HG03196 (cell line): ENCODE results near the gene RINT1.
A peak's percentile ranks its signal among the peaks of the same experiment; 100 is the strongest.

Source experiments
- ATAC-seq: cut with Tn5 transposase; IDR thresholded peaks from one replicate; pipeline ENCODE4 v1.9.1; 2021; ENCODE audit not compliant: unreplicated experiment

RINT1 gene

DNA sequence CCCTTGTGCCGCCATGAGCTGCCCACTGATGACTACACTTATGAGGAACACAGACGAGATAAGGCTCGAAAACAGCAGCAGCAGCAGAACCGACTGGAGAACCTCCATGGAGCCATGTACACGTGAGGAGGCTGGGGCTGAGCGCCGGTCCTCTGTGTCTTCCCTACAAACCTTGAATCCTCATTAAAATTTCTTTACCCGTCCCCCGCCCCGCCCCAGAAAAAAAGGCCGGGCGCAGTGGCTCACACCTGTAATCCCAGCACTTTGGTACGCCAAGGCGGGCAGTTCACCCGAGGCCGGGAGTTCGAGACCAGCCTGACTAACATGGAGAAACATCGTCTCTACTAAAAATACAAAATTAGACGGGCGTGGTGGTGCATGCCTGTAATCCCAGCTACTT is 1.5 kb upstream of the RINT1 start:
- no peak for ATAC-seq

DNA sequence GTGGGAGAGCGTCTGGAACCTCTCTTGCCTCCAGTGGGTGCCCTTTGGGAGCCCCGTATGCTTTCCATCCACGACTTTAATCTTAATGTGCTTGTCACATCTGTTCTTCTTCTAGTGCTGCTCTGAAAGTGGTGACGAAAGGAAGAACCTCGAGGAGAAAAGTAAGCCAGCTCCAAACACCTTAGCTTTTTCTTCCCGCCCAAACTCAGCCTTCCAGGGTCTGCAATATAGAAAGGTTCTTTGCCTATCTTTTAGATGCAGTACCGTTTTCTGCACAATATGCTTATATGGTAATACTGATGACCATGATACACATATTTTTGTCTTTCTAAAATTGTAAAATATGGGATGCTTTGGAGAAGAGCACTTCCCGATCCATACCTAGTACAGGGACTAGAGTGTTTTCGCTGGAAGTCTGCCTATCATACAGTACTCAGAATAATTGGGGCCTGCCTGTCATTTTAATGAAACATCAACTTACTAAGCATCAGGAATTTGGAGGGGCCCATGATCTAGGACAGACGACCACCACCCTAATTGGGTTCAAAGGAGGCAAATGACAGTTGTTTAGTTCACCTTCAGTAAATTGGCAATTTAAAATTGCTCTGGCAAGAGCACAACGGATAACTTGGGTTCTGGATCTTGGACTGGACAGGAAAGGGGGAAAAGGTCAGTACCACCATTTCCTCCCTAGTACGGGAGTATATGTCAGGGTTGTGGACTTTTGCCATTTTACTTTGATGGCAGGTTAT is 884 bp downstream of the RINT1 start:
- ATAC-seq: no peak

DNA sequence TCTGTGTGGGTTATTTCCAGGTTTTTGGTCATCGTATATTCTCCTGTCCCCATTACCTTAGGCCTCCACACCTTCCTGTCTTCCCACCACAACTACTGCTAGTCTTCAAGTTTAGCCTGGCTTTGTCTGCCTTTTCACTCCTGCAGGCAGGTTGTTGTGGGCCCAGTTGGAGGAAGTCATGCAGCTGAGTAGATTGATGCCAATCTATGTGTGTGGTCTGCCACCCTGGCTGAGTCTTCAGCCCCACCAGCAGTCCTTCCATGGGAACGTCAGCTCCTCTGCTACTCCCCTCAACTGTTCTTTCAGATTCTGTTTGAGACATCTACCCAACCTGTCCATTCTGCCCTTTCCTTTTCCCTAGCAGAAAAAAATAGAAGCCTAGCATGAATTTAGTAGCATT is 6.3 kb downstream of the RINT1 start:
- no peak for ATAC-seq

DNA sequence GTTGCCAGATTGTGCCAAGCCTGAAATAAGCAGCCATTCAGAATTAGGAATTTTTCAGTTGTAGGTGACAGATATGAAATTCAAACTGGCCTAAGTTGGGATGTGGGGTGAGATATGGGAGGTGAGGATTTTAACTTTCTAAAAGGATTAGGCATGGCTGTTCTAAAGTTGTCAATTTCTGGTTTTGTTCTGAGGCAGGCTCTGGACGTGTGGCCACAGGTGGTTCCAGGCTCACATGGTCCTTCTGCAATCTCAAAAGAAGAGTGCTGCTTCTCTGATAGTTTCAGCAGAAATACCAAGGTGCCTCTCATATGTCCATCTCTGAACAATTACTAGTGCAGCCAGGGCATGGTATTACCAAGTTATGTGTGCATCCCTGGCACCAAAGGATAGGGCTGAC is 27.9 kb downstream of the RINT1 start:
- ATAC-seq: no peak

DNA sequence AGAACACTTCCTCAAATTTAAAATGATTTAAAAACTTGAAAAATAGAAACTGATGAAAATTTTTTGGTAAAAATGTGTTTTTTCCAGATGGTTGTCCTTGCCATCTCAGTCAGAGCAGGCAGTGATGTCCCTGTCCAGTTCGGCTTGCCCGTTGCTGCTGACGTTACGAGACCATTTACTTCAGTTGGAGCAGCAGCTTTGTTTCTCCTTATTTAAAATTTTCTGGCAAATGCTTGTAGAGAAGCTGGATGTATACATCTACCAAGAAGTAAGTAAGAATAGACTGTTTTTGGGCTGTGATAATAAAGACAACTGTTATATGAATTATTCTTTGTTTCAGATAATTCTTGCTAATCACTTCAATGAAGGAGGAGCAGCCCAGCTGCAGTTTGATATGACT is 33.2 kb downstream of the RINT1 start:
- no peak for ATAC-seq

DNA sequence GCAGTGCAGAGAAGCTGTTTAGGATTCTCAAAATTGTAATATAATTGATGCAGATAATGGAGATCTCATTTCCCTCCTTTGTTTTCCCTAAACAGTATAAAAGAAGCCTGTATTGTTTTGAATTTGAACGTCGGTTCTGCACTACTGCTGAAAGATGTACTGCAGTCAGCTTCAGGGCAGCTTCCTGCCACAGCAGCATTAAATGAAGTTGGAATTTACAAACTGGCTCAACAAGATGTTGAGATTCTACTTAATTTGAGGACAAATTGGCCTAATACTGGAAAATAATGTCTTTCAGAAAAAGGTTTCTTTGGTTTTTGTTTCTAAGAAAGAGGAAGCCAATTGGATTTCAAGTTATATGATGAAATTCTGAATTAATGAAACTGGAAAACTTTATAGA is 35.0 kb downstream of the RINT1 start:
- no peak for ATAC-seq

DNA sequence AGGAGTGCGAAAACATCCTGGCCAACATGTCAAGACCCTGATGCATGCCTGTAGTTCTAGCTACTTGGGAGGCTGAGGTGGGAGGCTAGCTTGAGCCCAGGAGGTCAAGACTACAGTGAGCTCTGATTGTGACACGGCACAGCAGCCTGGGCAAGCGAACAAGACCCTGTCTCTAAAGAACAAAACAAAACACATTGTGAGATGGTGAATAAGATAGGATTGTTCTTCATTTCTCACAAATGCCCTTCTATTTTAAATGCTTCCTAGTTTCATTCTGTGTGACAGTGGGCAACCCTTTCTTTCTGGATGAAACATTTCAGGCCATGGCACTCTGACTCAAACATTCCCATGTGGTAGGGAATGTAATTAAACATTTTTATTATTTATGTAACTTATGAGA is 35.8 kb downstream of the RINT1 start:
- no peak for ATAC-seq

DNA sequence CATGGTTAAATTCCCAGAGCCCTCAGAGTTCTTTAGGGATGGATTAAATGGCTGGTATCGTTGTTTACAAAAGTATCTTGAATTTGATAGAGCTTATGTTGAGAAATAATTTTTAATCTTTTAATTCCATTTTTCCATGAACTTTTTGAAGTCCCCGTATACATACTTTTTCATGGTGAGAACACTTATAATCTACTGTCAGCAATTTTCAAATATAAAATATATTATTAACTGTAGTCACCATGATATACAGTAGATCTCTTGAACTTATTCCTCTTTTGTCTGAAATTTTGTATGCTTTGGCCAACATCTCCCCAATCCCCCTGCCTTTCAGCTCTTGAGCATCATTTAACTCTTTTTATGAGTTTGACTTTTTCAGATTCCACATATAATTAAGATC is 39.9 kb downstream of the RINT1 start:
- ATAC-seq: no peak

DNA sequence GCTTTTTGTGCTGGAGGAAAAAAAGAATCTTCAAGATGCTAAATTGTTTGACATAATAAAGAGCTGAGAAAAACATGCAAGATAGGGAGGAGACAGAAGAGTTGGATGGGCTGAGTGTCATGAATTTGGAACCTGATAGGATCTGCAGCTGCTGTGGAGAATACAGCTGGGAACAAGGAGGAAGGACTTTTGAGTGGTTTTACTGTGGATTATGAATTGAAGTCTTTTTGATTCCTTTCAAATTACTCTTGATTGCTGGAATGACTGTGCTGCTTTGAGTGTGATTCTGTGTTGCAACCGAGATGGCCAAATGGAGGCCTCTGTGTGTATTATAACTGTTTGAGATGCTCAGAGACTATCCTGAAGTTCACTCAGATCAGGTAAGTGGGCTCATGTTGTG is 45.2 kb downstream of the RINT1 start:
- no peak for ATAC-seq

DNA sequence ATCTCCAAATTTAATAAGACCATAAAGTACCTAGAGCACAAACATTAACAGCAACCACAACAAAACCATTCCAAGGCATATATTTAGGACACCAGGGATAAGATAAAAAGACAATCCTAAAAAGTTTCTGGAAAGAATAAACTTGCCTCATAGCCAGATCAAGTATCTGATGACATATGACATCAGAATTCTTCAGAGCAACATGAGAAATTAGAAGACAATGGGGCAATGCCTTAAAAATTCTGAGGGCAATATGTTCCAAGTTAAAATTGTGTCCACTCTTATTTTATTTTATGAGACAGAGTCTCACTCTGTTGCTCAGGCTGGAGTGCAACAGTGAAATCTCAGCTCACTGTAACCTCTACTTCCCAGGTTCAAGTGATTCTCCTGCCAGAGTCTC is 46.5 kb downstream of the RINT1 start:
- no peak for ATAC-seq

DNA sequence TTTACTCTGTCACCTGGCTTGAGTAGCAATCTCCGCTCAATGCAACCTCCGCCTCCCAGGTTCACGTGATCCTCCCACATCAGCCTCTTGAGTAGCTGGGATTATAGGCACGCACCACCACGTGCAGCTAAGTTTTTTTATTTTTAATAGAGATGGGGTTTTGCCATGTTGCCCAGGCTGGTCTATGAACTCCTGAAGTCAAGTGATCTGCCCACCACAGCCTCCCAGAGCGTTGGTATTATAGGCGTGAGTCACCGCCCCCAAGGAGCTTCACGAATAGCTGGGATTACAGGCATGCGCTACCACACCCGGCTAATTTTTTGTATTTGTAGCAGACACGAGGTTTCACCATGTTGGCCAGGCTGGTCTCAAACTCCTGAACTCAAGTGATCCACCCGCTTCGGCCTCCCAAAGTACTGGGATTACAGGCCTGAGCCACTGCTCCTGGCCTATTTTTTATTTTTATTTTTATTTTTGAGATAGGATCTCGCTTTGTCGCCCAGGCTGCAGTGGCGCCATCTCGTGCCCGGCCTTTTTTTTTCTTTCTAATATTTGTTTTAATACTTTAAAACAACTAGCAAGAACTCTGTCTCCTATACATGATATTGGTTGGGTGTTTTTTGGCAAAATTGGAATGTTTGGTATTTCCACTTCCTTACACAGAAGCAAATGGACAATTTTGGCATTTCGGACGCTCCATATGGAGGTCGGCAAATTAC is 48.2 kb downstream of the RINT1 start:
- ATAC-seq: no peak

DNA sequence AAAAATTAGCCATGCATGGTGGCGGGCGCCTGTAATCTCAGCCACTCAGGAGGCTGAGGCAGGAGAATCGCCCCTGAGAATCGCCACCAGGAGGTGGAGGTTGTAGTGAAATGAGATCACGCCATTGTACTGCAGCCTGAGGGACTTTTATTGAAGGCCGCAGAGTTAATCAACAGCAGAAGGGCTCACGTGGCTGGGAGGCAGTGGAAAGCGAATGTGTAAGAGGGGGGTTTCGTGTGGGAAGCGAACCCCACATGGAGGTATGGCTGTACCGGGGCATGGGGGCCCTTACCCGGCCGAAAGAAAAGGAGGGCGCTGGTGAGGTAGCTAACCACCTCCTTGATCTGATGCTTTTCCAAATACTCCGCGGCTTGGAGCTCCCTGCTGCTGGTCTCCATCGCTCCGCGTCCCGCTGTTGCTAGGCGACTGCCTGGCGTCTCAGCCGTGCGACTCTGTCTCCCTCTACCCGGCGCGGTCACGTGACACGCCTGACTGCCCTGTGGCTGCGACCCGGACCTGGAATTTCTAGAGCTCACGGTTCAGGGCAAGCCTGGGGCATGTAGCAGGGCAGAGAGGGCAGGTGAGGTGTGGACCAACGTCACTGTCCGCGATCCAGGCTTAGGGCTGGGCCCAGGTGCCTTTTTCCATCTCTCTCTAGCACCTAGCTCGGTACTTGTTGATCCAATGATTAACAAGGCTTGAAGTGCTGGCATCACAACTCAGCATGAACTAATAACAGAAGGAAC is 49.2 kb downstream of the RINT1 start, which contains the start of gene EFCAB10:
Gene EFCAB10, minus strand, starts transcription at position 428 of the 746 bp plus-strand sequence. Its CDS starts 30 bp downstream, at position 398.
- peak; percentile 69 for ATAC-seq

DNA sequence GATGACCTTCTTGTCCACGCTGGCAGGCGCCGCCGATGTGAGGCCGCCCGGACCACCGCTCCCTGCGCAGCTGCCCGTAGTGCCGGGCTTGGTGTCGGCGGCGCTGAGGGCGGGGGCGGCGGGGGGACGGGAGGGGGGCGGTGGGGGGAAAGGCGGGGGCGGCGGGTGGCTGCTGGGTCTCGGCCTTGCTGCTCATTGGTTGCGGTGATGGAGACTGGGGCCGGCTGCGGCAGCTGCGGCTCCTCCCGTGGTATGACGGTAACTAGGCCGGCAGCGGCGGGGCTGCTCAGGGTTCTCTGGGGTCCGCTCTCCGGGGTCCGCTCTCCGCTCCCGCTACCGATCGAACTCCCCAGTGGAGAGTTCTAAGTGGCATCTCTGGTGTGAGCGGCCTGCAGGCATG is 51.1 kb downstream of the RINT1 start:
- no peak for ATAC-seq

DNA sequence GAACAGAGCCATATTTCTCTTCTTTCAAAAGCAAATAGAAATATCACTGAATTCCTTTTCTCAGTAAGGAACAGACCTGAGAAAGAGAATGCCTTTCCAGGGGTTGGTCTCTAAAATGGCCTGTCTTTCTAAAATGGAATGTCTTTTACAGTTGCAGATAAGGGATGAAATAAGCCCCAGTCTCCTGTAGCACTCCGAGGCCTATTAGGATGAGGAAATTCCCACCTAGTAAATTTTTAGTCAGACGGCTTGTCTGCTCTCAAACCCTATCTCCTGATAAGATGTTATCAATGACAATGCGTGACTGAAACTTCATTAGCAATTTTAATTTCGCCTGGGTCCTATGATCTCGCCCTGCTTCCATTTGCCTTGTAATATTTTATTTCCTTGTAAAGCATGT is 52.2 kb downstream of the RINT1 start:
- no peak for ATAC-seq

DNA sequence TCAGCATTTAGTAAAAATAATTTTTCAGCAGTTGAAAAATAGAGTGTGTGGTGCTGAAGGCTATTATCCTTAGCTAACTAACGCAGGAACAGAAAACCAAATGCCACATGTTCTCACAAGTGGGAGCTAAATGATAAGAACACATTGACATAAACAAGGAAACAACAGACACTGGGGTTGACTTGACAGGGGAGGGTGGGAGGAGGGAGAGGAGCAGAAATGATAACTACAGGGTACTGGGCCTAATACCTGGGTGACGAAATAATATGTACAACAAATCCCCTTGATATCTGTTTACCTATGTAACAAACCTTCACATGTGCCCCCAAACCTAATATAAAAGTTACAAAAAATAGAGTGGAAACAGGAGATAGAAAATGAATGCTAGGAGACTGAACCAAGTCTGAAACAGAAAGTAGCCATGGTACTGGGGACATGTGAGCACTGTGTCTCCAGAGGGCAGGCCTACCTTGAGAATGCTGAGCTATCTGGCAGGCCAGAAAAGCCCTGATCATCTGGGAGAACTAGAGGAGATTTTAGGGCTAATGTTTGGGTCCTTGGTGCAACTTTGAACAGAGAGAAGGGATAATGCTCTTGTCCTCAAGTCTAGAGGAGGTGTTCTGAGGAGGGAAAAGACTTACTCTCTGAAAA is 54.0 kb downstream of the RINT1 start:
- no peak for ATAC-seq

DNA sequence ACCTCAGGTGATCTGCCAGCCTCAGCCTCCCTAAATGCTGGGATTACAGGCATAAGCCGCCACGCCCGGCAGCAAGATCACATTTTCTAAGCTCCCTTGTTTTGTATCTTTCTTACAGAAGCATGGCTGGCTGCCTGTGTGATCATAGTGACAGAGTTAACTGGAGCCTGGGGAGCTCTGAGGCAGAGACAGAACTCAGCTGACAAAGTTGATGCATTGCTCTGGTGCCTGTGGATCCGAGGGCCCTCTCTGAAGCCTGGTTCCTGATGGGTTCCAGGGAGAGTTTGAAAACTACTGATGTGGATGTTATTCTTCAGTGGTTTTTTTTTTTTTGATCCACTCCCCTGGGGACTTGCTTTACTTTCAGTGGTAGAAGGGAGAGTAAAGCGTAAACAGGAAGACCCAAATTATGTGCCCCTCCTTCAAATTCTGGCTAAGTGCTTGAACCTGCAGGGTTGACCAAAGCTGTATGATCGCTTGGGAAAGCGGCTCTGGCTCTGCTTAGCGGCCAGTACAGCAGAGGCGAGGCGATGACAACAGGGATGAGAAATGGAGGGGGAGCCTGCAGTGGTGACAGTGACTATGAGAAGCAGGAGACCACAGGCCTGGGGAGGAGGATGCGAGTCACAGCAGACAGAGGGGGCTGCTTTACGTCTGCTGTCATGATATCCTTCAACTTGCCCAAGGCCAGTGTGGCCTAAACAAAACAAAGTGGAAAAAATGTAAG is 56.1 kb downstream of the RINT1 start:
- no peak for ATAC-seq

DNA sequence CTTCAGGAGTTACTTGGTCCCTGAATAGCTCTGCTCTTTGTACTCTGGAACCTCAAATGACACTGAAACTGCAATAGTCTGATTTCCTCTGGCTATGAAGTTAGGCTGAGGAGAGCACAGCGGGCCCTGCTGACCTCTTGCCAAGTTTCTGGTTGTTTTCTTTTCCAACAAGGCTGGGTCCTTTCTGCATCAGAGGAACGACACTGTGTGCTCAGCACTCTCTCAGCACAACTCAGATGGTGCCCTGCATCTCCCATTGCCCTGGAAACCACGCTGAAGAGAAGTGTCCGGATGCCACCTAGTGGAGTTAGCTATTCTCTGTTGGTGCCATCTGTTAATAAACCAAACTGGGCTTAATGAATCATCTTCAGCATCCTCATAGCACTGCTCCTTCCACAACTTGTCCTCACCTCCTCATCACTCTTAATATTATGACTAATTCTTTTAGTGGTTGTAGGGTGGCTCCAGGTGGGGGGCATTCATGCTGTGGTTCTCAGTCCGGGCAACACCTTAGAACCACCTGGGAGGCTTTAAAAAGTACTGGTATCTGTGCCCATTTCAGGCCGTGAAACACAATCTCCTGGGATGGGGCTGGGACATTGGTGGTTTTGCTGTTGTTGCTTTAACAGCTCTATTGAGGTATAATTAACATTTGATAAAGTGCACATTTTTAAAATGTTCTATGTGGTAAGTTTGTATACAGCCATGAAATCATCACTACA is 57.5 kb downstream of the RINT1 start:
- peak; percentile 87 for ATAC-seq

DNA sequence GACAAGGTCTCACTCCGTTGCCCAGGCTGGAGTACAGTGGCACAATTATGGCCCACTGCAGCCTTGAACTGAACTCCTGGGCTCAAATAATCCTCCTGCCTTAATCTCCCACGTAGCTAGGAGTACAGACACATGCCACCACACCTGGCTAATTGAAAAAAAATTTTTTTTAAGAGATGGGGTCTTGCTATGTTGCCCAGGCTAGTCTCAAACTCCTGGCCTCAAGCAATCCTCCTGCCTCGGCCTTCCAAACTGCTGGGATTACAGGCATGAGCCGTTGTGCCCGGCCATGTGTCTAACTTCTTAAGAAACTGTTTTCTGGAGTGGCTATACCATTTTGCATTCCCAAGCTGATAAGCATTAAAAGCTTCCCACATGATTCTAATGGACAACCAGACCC is 58.8 kb downstream of the RINT1 start:
- ATAC-seq: no peak

DNA sequence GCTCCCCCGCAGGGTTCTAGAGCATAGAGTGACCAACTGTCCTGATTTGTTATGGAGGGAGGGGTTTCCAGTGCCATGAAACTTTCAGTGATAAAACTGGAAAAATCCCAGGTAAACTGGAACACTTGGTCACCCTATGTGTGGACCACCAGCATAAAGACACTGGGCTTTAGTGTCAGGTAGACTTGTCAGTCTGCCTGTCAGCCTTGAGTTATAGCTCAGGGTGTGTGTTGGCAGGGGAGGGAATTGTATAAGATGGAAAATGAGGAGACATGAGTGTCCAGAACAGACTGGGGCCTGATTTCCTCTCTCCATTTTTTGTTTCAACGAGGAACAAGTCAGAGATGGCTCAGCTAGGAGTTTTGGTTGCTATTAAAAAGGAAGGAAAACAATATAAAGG is 59.5 kb downstream of the RINT1 start:
- ATAC-seq: no peak

DNA sequence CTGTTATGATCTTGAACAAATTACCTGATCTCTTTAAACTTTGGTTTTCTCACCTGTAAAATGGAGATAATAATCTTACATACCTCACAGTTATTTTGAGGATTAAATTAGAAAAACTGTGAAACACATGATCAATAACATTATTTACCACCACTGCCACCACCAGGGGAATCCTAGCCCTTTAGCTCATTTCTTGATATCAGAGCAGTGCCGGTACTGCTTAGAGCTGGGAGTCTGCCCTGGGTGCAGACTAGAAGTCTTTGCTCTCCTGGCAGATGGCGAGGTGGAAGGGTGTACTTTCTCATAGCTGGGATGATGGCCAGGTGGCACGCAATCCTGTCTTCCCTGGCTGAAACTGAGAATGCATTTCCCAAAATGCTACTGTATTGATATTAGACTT is 62.0 kb downstream of the RINT1 start:
- no peak for ATAC-seq
